Esophagus squamous epithelium (tissue), 5 donors: Measurements from ENCODE around the gene USP53. TPM values are rescaled to one million over a fixed set of nuclear protein-coding genes. Genes with fewer than 3 reads are reported as not detected.
"Not testable (repeated sequence)": the region's sequence is repeated elsewhere in the genome, so short reads cannot be mapped to it uniquely, and the experiment has no call there.

Experiments
- DNase-seq: peaks from one replicate; lab custom pipeline; 2025; lab: John Stamatoyannopoulos, UW
- H3K27ac ChIP-seq, 4 donors: fragments of 200-600 bp; sonication (generic); one replicate each; pipeline ENCODE4 v1.5.1; 2016 to 2019; ENCODE audit warnings: mild to moderate bottlenecking in 1 of 4
- H3K27me3 ChIP-seq, 4 donors: fragments of 200-600 bp; sonication (generic); 1 replicate in 3 of 4; 2 replicates in 1 of 4; pipeline versions ENCODE4 v1.5.1 to v1.6.0; 2017 to 2021; ENCODE audit warnings: antibody characterized with exemption in 1 of 4
- H3K36me3 ChIP-seq, 3 donors: fragments of 200-600 bp; sonication (generic); one replicate each; pipeline ENCODE4 v1.5.1; 2016 to 2019
- H3K4me1 ChIP-seq, 3 donors: fragments of 200-600 bp; sonication (generic); one replicate each; pipeline ENCODE4 v1.5.1; 2017 to 2019
- H3K4me3 ChIP-seq, 4 donors: fragments of 200-600 bp; sonication (generic); 1 replicate in 3 of 4; 2 replicates in 1 of 4; pipeline ENCODE4 v1.5.1; 2016 to 2019; ENCODE audit warnings: mild to moderate bottlenecking in 2 of 4, moderate library complexity in 1 of 4
- H3K9me3 ChIP-seq, 3 donors: fragments of 200-600 bp; sonication (generic); one replicate each; pipeline ENCODE4 v1.5.1; 2016 to 2019
- CTCF ChIP-seq, 6 experiments: fragments of 450-650 bp in 4 of 6; fragments of 200-600 bp in 2 of 6; sonication (generic) in 2 of 6; IDR thresholded peaks; one replicate each; pipeline ENCODE4 v1.5.1; 2016 to 2019; ENCODE audit warnings: antibody characterized with exemption in 6 of 6, mild to moderate bottlenecking in 4 of 6, moderate library complexity in 4 of 6
- POLR2A ChIP-seq, 4 donors: fragments of 450-650 bp; IDR thresholded peaks; one replicate each; pipeline ENCODE4 v1.6.1; 2017; ENCODE audit warnings: antibody characterized with exemption in 4 of 4, mild to moderate bottlenecking in 4 of 4, moderate library complexity in 3 of 4
- WGBS, 2 donors: methylation state at CpG; one replicate each; pipeline ENCODE4 v1.1.5; 2018; 5-methylcytosine and 5-hydroxymethylcytosine counted together
- intact Hi-C: fragments of 100-400 bp; cut with DNase I; formaldehyde crosslinking; loops from one replicate; pipeline ENCODE4 v1.15.0; 2022
- total RNA-seq, 4 donors: library from RNA; depleted of rRNA; stranded (reverse); fragments of >200 nt; gene quantifications; one replicate each; pipeline ENCODE4 v1.1.0, GENCODE V29; 2016
- donor health status: DM: yes; HTN: yes; CAD: no.

Gene USP53
- 10 to 100 TPM; 21.9 to 71.5 (median 29.9) TPM for total RNA-seq

GRCh38 chr4:119212234-119212963, at the start of gene USP53:
Gene USP53 (plus strand): TSS chr4:119212713. CDS start chr4:119239760, 27,047 bp downstream.
- intact Hi-C loops: loop anchor here (10.0 kb wide), 1 partner anchor 168 kb away; no protein-coding TSS in a partner anchor
- no peaks in the 10 kb centered on the region for H3K27me3 ChIP-seq
- TF ChIP-seq POLR2A (IDR thresholded peaks at IDR 0.05) (peak in 3 of 4 donors; percentile 84 to 97 (median 97)), CTCF (IDR thresholded peaks at IDR 0.05) (peak in 2 of 6 experiments; percentile 17 to 62)
- H3K4me3 ChIP-seq: peak within 1 kb of the TSS; percentile 61 to 91 (median 74)
- H3K9me3 ChIP-seq: no peaks in the 10 kb centered on the region
- peaks cover 0 to 11% (median 0%) of the 10 kb centered on the region in 3 donors for H3K36me3 ChIP-seq
- peak; percentile 82 for DNase-seq
- WGBS, 2 donors: 0% methylated on average over 9 to 16 of the region's 55 CpGs
- H3K27ac ChIP-seq: peak within 1 kb of the TSS; percentile 95 to 99 (median 98)
- H3K4me1 ChIP-seq: peaks cover 9 to 44% (median 12%) of the 10 kb centered on the region in 3 donors

DNA sequence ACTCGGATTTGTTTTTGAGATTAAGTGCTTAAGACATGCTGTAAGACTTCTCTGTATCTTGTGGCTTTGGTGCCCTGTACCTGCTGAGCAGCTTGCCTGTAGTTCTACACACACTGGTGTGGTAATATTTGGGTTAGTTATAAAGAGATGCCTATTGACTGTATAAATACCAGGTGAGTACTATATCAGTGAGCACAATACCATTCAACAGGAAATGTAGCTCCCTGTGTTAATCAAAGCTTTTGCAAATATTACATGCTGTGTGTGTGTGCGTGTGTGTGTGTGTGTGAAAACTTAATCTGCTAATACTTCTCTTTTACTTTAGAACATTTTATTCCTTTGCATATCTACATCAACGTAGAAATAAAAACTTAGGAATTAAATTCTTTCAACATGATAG, 46.7 kb upstream of the USP53 start:
- no peaks in the 10 kb centered on the region for H3K4me1 ChIP-seq
- H3K27me3 ChIP-seq: no peaks in the 10 kb centered on the region
- H3K36me3 ChIP-seq: no peaks in the 10 kb centered on the region
- intact Hi-C loops: no loop called here
- TF ChIP-seq POLR2A (IDR thresholded peaks at IDR 0.05): no peak
- no peak for TF ChIP-seq CTCF (IDR thresholded peaks at IDR 0.05)
- H3K4me3 ChIP-seq: no peak overlapping the region
- no peak overlapping the region for H3K27ac ChIP-seq
- no peaks in the 10 kb centered on the region for H3K9me3 ChIP-seq
- no peak for DNase-seq
- WGBS, 2 donors: 78 to 87% methylated on average over 3 of the region's 3 CpGs

- no peak overlapping the region for H3K27ac ChIP-seq
- no peaks in the 10 kb centered on the region for H3K27me3 ChIP-seq
- intact Hi-C loops: no loop called here
- no peak for TF ChIP-seq POLR2A (IDR thresholded peaks at IDR 0.05)
- no peak for TF ChIP-seq CTCF (IDR thresholded peaks at IDR 0.05)
- DNase-seq: no peak
- H3K4me3 ChIP-seq: no peak overlapping the region
- H3K36me3 ChIP-seq: no peaks in the 10 kb centered on the region
- no peaks in the 10 kb centered on the region for H3K9me3 ChIP-seq
- no peaks in the 10 kb centered on the region for H3K4me1 ChIP-seq
Observed at GRCh38 chr4:119170195-119170594, 42.3 kb upstream of the USP53 start.

DNA sequence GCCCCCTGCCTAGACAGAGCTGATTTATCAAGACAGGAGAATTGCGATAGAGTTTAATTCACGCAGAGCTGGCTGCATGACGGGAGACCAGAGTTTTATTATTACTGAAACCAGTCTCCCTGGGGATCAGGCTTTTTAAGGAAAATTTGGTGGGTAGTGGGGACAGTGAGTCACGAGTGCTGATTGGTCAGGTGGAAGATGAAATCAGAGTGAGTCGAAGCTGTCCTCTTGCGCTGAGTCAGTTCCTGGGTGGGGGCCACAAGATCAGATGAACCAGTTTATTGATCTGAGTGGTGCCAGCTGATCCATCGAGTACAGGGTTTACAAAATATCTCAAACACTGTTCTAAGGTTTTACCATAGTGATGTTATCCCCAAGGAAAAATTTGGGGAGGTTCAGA, 40.3 kb upstream of the USP53 start:
- no peaks in the 10 kb centered on the region for H3K27me3 ChIP-seq
- DNase-seq: no peak
- WGBS, 2 donors: 73 to 85% methylated on average over 7 of the region's 7 CpGs
- no peaks in the 10 kb centered on the region for H3K36me3 ChIP-seq
- intact Hi-C loops: no loop called here
- no peaks in the 10 kb centered on the region for H3K9me3 ChIP-seq
- H3K27ac ChIP-seq: no peak overlapping the region
- no peak for TF ChIP-seq CTCF (IDR thresholded peaks at IDR 0.05)
- H3K4me1 ChIP-seq: no peaks in the 10 kb centered on the region
- H3K4me3 ChIP-seq: no peak overlapping the region

- no CpG with 5 or more reads among the region's 30 CpGs for WGBS, 2 donors
- H3K4me3 ChIP-seq, H3K9me3 ChIP-seq, H3K27me3 ChIP-seq, intact Hi-C loops, H3K27ac ChIP-seq, DNase-seq, H3K36me3 ChIP-seq, H3K4me1 ChIP-seq: not testable (repeated sequence)
Observed at GRCh38 chr4:119173729-119174361, 38.7 kb upstream of the USP53 start.
